Left renal pelvis (tissue), 4 donors: ENCODE results near the gene POLD4. TPM values are rescaled to one million over a fixed set of nuclear protein-coding genes. Genes with fewer than 3 reads are reported as not detected.

Experiments
- DNase-seq, 4 donors: peaks; one replicate each; pipeline ENCODE4 v3.0.0-alpha.2; 2013; ENCODE audit warnings: low read depth in 4 of 4, low spot score in 3 of 4
- polyA plus RNA-seq, 4 donors: library from polyadenylated mRNA; unstranded; fragments of 120-200 nt; gene quantifications; one replicate each; pipeline ENCODE4 v1.2.1, GENCODE V29; 2013; ENCODE audit not compliant: insufficient read length in 4 of 4

POLD4 gene
- polyA plus RNA-seq, 4 donors: 18.5 to 36.3 (median 22.3) TPM

DNA sequence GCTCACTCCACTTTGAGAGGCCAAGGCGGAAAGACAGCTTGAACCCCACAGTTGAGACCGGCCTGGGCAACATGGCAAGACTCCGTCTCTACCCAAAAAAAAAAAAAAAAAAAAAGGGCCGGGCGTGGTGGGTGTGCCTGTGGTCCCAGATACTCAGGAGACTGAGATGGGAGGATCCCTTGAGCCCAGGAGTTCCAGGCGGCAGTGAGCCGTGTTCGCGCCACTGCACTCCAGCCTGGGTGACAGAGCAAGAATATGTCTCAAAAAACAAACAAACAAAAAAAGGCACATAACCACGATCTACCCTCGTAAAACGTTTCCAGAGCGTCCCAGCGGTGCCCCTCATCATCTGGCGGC is 37.6 kb upstream of the POLD4 start:
- no peak for DNase-seq

- no peak for DNase-seq
Observed at GRCh38 chr11:67389477-67389876, 36.1 kb upstream of the POLD4 start.

- DNase-seq: no peak
Observed at GRCh38 chr11:67387518-67387917, 34.2 kb upstream of the POLD4 start.

GRCh38 chr11:67387069-67387468 is 33.7 kb upstream of the POLD4 start:
- DNase-seq: no peak

DNA sequence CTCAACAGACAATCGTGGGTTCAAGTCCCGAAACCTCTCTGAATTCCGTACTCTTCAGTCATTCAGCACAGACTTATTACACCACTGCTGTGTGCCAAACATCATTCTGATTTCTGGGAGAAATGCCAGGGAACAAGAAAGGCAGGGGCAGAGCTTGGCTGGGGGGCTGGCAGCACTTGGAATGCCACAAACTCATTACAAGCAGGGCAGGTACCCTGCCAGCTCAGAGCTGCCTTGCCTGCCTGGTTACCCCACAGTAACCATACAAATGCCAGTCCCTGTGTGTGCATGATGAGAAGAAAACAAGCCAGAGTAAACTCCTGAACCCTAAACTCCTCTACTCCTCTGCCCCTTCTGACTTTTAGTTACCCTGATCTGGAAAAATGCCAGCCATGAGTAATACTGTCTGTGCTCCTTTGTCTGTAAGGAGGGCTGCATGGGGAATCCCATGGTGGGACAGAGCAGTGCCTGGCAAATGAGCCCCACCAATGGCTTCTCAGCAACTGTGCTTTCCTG is 31.6 kb upstream of the POLD4 start:
- no peak for DNase-seq

DNA sequence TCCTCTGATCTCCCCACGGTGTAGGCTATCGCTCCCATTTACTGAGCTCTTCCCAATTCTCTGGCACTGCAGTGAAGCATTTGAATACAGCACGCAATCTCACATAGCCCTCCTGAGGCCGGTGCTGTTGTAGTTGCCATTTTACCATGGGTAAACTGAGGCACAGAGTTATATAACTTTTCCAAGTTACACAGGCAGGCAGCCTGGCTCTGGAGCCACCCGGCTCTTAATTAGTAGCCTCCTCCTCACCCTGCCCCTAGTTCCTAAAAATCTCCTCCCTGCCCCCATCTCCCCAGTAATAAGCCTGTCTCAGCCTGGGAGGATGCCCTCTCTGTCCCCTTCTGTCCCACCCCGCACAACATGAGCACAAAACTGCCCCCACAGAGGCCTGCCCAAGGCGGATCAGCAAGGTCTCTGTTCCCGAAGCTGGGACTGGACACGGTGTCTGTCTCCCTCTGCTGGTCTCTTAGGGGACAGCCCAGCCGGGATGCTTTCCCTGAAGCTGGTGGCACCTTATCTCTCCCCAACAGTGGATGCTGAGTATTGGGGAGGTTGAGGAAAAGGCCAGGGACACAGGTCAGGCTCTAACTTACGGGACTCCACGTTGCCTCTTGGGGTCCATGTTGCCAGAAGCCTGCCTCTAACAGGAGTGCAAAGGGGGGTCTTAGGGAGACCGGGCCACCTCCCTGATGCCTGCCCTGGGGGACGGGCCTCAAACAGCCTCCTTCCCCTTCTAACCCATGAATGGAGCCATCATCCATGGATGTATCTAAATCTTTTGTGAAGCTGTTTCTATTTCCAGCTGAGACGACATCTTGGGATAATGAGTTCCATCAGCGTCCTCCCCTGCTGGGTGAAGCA is 29.2 kb upstream of the POLD4 start:
- no peak for DNase-seq

DNA sequence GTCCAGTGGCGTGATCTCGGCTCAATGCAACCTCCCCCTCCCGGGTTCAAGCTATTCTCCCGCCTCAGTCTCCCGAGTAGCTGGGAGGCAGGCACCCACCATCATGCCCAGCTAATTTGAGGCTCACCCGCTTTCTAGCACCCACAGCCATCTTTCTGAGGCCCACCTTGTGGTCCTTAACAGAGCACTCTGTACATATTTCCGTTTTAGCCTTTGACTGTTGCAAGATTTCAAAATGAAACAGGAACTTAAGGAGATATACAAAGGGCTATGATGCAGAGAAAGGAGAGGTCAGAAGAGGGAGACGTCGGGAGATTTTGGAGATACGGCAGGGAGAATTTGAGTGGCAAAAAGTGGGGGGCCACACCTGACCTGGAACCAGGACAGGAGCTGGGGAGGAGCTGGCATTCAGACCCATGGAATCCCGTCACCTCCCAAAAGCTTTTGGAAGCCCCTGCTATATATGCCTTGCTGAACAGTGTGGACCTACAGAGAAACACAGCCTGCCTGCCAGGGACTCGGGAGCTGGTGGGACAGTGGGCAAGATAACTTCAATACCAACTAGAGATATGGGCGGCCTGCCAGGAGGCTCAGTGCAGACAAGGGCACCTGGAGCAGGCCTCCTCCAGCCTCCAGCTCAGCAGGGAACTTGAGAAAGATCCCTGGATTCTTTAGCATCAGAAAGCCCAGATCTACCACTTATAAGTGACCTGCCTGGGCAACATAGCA is 28.1 kb upstream of the POLD4 start:
- no peak for DNase-seq

- no peak for DNase-seq
Observed at GRCh38 chr11:67379061-67380058, 26.0 kb upstream of the POLD4 start.

GRCh38 chr11:67378544-67378943 is 25.2 kb upstream of the POLD4 start:
- DNase-seq: no peak

DNA sequence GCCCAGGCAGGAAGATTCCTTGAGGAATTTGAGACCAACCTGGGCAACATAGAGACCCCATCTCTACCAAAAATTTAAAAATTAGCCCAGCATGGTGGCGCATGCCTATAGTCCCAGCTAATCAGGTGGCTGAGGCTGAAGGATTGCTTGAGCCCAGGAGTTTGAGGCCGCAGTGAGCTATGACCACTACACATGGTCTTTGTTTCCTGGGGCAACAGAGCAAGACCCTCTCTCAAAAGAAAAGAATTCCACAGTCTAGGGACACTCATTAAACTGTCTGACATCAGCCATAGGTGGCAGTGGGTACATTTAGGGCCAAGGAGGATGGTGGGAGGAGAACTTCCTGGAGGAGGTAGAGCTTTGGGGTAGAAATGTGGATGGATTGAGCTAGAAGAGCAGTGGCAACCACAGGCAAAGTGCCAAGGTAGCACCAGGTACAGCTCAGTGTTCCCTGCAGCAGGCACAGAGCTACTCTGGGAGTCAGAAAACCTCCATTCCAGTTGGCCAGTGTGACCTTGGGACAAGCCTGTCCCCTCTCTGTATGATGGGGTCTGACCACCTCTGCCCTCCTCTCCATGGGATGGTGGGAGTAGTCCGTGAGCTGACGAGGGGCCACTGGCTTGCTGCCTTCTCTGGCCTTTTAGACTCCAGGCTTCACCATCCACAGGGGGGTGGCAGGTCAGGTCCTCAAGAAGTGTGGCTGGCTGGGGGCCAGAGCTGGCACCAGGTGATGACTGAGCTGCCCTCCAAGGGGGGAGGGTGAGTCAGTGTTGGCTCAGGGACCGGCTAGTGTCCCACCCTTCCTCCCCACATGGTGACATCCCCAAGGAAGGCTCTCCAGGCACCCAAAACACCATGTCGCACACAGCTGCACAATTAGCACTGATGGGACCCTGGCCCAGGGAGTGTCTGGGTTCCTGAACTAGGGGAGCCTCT is 23.8 kb upstream of the POLD4 start:
- DNase-seq: no peak

DNA sequence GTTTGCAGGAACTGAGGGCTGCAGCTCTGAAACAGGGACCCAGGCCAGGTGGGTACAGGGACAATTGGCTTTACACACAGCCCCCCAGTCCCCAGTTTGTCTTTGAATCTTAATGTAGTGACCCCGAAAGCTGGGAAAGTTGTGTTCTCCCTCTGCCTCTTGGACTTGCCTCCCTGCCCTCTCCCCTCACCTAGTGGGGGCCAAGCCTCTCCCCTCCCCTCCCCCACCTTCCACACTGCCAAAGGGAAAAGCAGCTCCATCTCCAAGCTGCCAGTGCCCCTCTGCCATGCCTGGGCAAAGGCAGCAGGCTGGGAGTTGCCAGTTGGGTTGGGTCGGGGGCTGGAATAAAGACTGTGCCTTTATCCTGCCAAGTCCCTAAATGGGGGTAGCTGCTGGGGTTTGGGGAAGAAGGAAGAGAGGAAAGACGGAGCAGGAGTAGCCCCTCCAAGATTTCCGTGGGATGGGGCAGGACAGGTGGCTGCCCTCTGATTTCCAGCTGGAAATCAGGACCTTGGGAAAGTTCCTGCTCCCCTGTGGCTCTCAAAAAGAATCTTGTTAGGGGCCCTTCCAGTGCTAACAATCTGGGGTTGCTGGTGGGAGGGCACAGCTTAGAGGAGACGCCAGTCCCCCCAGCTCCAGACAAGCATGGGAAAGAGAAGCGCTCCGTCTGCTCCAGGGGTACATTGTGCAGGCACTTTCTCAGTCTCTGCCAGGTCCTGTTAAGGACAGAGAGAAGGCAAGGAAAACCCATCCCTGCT is 22.9 kb upstream of the POLD4 start:
- DNase-seq: no peak

GRCh38 chr11:67375320-67376055 is 22.1 kb upstream of the POLD4 start:
- no peak for DNase-seq

GRCh38 chr11:67374571-67375281 is 21.4 kb upstream of the POLD4 start:
- DNase-seq: no peak

GRCh38 chr11:67373648-67374570 is 20.6 kb upstream of the POLD4 start:
- DNase-seq: no peak

DNA sequence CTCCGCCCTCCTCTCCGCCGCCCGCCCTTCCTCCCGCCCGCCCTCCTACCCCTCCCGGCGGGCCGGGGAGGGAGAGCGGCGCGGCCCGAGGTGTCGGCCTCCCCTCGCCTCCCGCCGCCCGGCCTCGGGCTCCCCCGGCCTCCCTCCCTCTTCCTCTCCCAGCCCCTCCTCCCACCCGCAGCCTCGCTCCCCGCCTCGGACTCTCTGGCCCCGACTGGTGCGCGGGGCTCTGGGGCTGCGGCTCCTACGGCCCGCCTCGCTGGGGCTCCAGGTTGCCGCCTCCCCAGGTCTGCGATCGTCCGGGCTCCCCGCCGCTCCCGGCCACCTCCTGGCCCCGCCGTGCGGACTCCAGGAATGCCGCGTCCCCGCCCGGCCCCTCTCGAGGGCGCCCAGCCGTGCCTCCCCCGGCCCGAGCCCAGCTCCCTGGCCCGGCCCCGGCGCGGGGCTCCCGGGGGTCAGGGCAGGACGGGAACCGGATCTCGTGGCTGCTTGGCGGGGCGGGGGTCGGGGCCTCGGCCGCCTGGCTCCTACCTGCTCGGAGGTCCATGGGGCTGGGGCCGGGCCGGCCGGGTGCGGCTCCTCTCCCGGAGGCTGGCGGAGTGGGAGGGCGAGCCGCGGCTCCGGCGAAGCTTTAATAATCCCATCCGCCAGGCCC is 19.8 kb upstream of the POLD4 start, which contains the start of gene CLCF1:
Gene CLCF1 (minus strand): TSS at position 606 of the 655 bp plus-strand sequence. CDS start 59 bp downstream, at position 547.
- DNase-seq: no peak
